Body of pancreas (tissue), 4 donors: ENCODE data around the gene TPO. TPM values are rescaled to one million over a fixed set of nuclear protein-coding genes. Genes with fewer than 3 reads are reported as not detected.

Source experiments
- ATAC-seq: fragments of 150-250 bp; one replicate; pipeline ENCODE4 v1.9.1; 2016
- DNase-seq, 4 donors: peaks; one replicate each; pipeline ENCODE4 v3.0.0-alpha.2; 2019
- H3K27ac ChIP-seq, 4 donors: fragments of 200-600 bp; sonication (generic); 1 replicate in 3 of 4; 2 replicates in 1 of 4; pipeline versions ENCODE4 v1.5.1 to v1.6.1; 2016 to 2019; ENCODE audit warnings: mild to moderate bottlenecking in 1 of 4, mixed read lengths in 1 of 4, moderate library complexity in 1 of 4
- H3K27me3 ChIP-seq, 2 donors: fragments of 200-600 bp; sonication (generic); one replicate each; pipeline ENCODE4 v1.6.0; 2016; ENCODE audit warnings: mild to moderate bottlenecking in 1 of 2
- H3K36me3 ChIP-seq, 2 donors: fragments of 200-600 bp; sonication (generic); replicated peaks in 1 of 2; 2 replicates each; pipeline ENCODE4 v1.5.1; 2016; ENCODE audit warnings: low read depth in 2 of 2; ENCODE audit not compliant: insufficient read depth in 1 of 2
- H3K4me1 ChIP-seq: fragments of 200-600 bp; sonication (generic); one replicate; pipeline ENCODE4 v1.6.0; 2016
- H3K4me3 ChIP-seq, 2 donors: fragments of 200-600 bp; sonication (generic); 1 replicate in 1 of 2; 2 replicates in 1 of 2; pipeline ENCODE4 v1.5.1; 2016 to 2019
- H3K9me3 ChIP-seq, 3 donors: fragments of 200-600 bp; sonication (generic); 1 replicate in 2 of 3; 2 replicates in 1 of 3; pipeline ENCODE4 v1.5.1; 2016
- CTCF ChIP-seq, 7 experiments: fragments of 450-650 bp in 4 of 7; fragments of 200-600 bp in 3 of 7; sonication (generic) in 3 of 7; IDR thresholded peaks; one replicate each; pipeline ENCODE4 v1.5.1; 2016 to 2019; ENCODE audit warnings: antibody characterized with exemption in 7 of 7
- POLR2A ChIP-seq, 3 donors: fragments of 450-650 bp; IDR thresholded peaks; one replicate each; pipeline ENCODE4 v1.6.1; 2016; ENCODE audit warnings: antibody characterized with exemption in 3 of 3, mild to moderate bottlenecking in 2 of 3
- WGBS, 2 donors: methylation state at CpG; one replicate each; pipeline ENCODE4 v1.1.5; 2017; 5-methylcytosine and 5-hydroxymethylcytosine counted together
- intact Hi-C: fragments of 100-400 bp; cut with DNase I; formaldehyde crosslinking; loops from one replicate; pipeline ENCODE4 v1.15.1; 2023
- total RNA-seq, 2 donors: library from RNA; depleted of rRNA; stranded (reverse); fragments of >200 nt; gene quantifications; one replicate each; pipeline ENCODE4 v1.1.0, GENCODE V29; 2016

The TPO gene
- total RNA-seq, 2 donors from 2014 or later: 1.0 to 4.3 TPM

DNA sequence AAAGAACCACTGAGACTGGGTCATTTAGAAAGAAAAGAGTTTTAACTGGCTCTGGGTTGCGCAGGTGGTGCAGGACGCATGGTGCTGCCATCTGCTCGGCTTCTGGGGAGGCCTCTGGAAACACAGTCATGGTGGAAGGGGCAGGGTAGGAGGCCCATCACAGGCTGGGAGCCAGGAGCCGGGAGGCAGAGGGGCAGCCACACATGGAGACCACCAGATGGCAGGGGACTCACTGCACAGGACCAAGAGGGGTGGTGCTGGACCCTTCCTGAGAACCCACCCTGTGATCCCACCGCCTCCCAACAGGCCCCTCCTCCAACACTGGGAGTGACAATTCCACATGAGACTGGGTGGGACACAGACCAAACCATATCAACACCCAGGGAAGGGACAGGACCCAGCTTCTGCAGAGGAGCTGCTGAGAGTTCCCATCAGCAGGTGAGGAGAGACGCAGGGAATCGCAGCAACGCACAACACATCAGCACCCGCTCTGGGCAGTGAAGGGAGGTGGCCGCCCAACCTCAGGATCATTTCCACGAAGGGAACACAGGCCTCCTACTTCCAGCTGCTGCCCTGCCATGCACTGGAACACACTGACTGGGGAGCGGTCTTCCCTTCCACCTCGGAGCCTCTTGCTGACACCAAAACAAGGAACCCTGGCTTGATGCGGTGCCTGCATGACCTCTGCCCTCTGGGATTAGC, 130.7 kb downstream of the TPO start:
- 90 to 93% methylated on average over 9 to 13 of the region's 14 CpGs for WGBS, 2 donors
- no peaks in the 10 kb centered on the region for H3K36me3 ChIP-seq
- DNase-seq: no peak

GRCh38 chr2:1544478-1545069, 131.3 kb downstream of the TPO start:
- Histone ChIP-seq H3K27me3 (no peaks in the 10 kb centered on the region), H3K36me3 (no peaks in the 10 kb centered on the region), H3K27ac (no peak overlapping the region), H3K4me1 (peaks cover 6% of the 10 kb centered on the region), H3K9me3 (no peaks in the 10 kb centered on the region), H3K4me3 (no peak overlapping the region)
- 72 to 77% methylated on average over 3 to 4 of the region's 4 CpGs for WGBS, 2 donors
- intact Hi-C loops: loop anchor here (5.0 to 10.0 kb wide), 3 partner anchors 590 to 830 kb away; partner anchors contain the start of gene SNTG2
- DNase-seq: no peak
- TF ChIP-seq CTCF (IDR thresholded peaks at IDR 0.05): no peak
- no peak for ATAC-seq

More for the DNA sequence above, 130.7 kb downstream of the TPO start:
- TF ChIP-seq POLR2A (IDR thresholded peaks at IDR 0.05): no peak
- TF ChIP-seq CTCF (IDR thresholded peaks at IDR 0.05): no peak
- Histone ChIP-seq H3K27ac (no peak overlapping the region), H3K9me3 (no peaks in the 10 kb centered on the region), H3K27me3 (no peaks in the 10 kb centered on the region), H3K4me1 (peaks cover 6% of the 10 kb centered on the region), H3K4me3 (no peak overlapping the region)
- no peak for ATAC-seq
- intact Hi-C loops: loop anchor here (10.0 kb wide), 2 partner anchors 589 to 829 kb away; partner anchors contain the start of gene SNTG2

DNA sequence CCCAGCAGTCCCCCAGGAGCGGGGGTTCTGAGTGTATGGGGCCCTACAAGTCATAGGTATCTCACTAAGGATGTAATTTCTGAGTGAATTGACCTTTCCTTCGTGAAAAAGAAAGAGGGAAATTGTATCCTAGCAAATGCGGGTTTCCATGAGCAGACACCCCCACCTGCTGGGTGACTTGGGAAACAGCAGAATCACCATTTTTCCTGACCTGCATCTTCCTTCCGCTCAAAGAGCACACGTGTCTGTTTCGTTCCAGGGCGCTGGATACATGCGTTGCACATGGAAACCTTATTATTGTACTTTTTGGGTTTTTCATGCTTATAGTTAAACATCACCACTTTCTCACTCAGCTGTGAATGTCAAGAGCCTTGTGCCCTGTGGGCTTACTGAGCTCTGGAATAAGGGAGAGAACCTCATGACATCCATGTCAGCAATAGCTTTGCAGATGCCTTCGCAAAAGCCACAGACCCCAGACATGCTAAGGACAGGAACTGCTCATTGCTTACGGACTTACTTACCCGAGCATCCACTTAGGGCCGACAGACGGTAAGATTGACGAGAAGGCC, 132.8 kb downstream of the TPO start:
- H3K27me3 ChIP-seq: no peaks in the 10 kb centered on the region
- no peak for TF ChIP-seq POLR2A (IDR thresholded peaks at IDR 0.05)
- peak; percentile 71 to 92 (median 89) for TF ChIP-seq CTCF (IDR thresholded peaks at IDR 0.05)
- no peaks in the 10 kb centered on the region for H3K36me3 ChIP-seq
- peaks cover 12% of the 10 kb centered on the region for H3K4me1 ChIP-seq
- intact Hi-C loops: loop anchor here (5.0 to 10.0 kb wide), 3 partner anchors 591 to 831 kb away; partner anchors contain the start of gene SNTG2
- 12 to 18% methylated on average over 14 of the region's 14 CpGs for WGBS, 2 donors
- DNase-seq (peak; percentile 36 to 59 (median 48)), ATAC-seq (peak; percentile 47)
- H3K9me3 ChIP-seq: no peaks in the 10 kb centered on the region
- H3K27ac ChIP-seq: no peak overlapping the region
- no peak overlapping the region for H3K4me3 ChIP-seq

- ATAC-seq (no peak), DNase-seq (no peak)
- TF ChIP-seq POLR2A (IDR thresholded peaks at IDR 0.05) (no peak), CTCF (IDR thresholded peaks at IDR 0.05) (no peak)
- Histone ChIP-seq H3K4me3 (no peak overlapping the region), H3K27me3 (no peaks in the 10 kb centered on the region), H3K27ac (no peak overlapping the region), H3K9me3 (no peaks in the 10 kb centered on the region), H3K4me1 (peaks cover 12% of the 10 kb centered on the region), H3K36me3 (no peaks in the 10 kb centered on the region)
- intact Hi-C loops: loop anchor here (5.0 to 10.0 kb wide), 3 partner anchors 592 to 832 kb away; partner anchors contain the start of gene SNTG2
- 70 to 75% methylated on average over 5 to 10 of the region's 10 CpGs for WGBS, 2 donors
Observed at GRCh38 chr2:1546901-1547300, 133.6 kb downstream of the TPO start.
